Prostate gland (tissue), 2 donors: ENCODE data around the gene LRP2BP.

Experiments used
- POLR2A ChIP-seq: fragments of 450-650 bp; IDR thresholded peaks from one replicate; pipeline ENCODE4 v1.6.1; 2016; ENCODE audit warnings: antibody characterized with exemption, mild to moderate bottlenecking
- TF ChIP-seq, protein P1 (sequence below), 4 experiments: fragments of 200-600 bp in 2 of 4; fragments of 450-650 bp in 2 of 4; sonication (generic) in 2 of 4; IDR thresholded peaks; 1 replicate in 3 of 4; 2 replicates in 1 of 4; pipeline ENCODE4 v1.5.1; 2016 to 2019; ENCODE audit warnings: antibody characterized with exemption in 4 of 4, mild to moderate bottlenecking in 2 of 4, moderate library complexity in 2 of 4

DNA sequence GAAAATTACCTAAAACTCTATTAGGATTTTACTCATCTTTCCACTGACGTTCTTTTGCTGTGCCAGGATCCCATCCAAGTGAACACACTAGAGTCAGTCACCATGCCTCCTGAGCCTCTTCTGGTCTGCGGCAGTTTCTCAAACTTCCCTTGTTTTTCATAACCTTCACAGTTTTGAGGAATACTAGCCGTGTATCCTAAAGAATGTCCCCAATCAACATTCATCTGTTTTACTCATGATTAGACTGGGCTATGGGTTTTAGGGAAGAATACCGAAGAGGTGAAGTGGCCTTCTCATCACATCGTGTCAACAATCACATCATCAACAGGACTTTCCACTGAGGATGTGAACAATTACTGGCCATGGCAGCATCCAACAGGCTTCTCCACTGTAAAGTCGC lies 4.8 kb downstream of the LRP2BP start:
- TF ChIP-seq, protein P1, sequence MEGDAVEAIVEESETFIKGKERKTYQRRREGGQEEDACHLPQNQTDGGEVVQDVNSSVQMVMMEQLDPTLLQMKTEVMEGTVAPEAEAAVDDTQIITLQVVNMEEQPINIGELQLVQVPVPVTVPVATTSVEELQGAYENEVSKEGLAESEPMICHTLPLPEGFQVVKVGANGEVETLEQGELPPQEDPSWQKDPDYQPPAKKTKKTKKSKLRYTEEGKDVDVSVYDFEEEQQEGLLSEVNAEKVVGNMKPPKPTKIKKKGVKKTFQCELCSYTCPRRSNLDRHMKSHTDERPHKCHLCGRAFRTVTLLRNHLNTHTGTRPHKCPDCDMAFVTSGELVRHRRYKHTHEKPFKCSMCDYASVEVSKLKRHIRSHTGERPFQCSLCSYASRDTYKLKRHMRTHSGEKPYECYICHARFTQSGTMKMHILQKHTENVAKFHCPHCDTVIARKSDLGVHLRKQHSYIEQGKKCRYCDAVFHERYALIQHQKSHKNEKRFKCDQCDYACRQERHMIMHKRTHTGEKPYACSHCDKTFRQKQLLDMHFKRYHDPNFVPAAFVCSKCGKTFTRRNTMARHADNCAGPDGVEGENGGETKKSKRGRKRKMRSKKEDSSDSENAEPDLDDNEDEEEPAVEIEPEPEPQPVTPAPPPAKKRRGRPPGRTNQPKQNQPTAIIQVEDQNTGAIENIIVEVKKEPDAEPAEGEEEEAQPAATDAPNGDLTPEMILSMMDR (IDR thresholded peaks at IDR 0.05) = no peak
- no peak for TF ChIP-seq POLR2A
